A549 (cell line): ENCODE results near the gene LRRC7.

Source experiments
- CEBPB ChIP-seq, 2 experiments: fragments of >200 bp in 1 of 2; sonication (Bioruptor Twin) in 1 of 2; formaldehyde crosslinking in 1 of 2; IDR thresholded peaks; 2 replicates each; pipeline ENCODE4 v1.6.1; 2012 to 2016
- CTCF ChIP-seq: fragments of >200 bp; sonication (Bioruptor Twin); formaldehyde crosslinking; IDR thresholded peaks from 3 replicates; pipeline ENCODE4 v1.5.1; 2016
- EHF ChIP-seq: fragments of 250-450 bp; sonication (Bioruptor Pico); IDR thresholded peaks from 2 replicates; pipeline ENCODE4 v1.5.0; 2020; ENCODE audit warnings: mild to moderate bottlenecking
- EP300 ChIP-seq, 2 experiments: fragments of >200 bp; sonication (Bioruptor Twin); formaldehyde crosslinking; IDR thresholded peaks; 2 replicates in 1 of 2; 3 replicates in 1 of 2; pipeline ENCODE4 v1.6.1; 2016 to 2017
- FOSL2 ChIP-seq, 2 experiments: fragments of 450-650 bp in 1 of 2; fragments of >200 bp in 1 of 2; sonication (Bioruptor Twin) in 1 of 2; formaldehyde crosslinking; IDR thresholded peaks; 2 replicates each; pipeline versions ENCODE4 v1.5.0 to v1.6.1; 2016 to 2020; ENCODE audit warnings: mild to moderate bottlenecking in 1 of 2, moderate library complexity in 1 of 2
- HDAC2 ChIP-seq: fragments of 200-600 bp; sonication (generic); IDR thresholded peaks from 2 replicates; pipeline ENCODE4 v1.6.1; 2016
- HOXA7 ChIP-seq: fragments of 250-450 bp; sonication (Bioruptor Pico); IDR thresholded peaks from 2 replicates; pipeline ENCODE4 v1.5.0; 2020; ENCODE audit warnings: mild to moderate bottlenecking, moderate library complexity
- JUN ChIP-seq, 2 experiments: fragments of >200 bp; sonication (Bioruptor Twin); formaldehyde crosslinking; IDR thresholded peaks; 2 replicates in 1 of 2; 3 replicates in 1 of 2; pipeline ENCODE4 v1.6.1; 2016 to 2017
- MAX ChIP-seq: IDR thresholded peaks from 2 replicates; pipeline ENCODE4 v1.6.1; 2012
- MAZ ChIP-seq: fragments of 150-350 bp; IDR thresholded peaks from 2 replicates; pipeline ENCODE4 v1.6.1; 2014; ENCODE audit warnings: antibody characterized with exemption, low read depth, low read length, borderline replicate concordance
- POLR2A ChIP-seq: IDR thresholded peaks from 2 replicates; pipeline ENCODE4 v1.6.1; 2012; ENCODE audit warnings: mild to moderate bottlenecking, low read length
- POLR2AphosphoS2 ChIP-seq: conservative IDR thresholded peaks from 2 replicates; pipeline ENCODE4 v1.6.1; 2012; ENCODE audit warnings: low read length, improper control_type of control experiment, inconsistent platforms
- REST ChIP-seq: fragments of 200-600 bp; sonication (generic); IDR thresholded peaks from 2 replicates; pipeline ENCODE4 v1.6.1; 2016; ENCODE audit warnings: antibody characterized with exemption, mild to moderate bottlenecking, moderate library complexity
- RFX5 ChIP-seq: fragments of 450-650 bp; IDR thresholded peaks from 2 replicates; pipeline ENCODE4 v1.7.1; 2014; ENCODE audit warnings: antibody characterized with exemption, mild to moderate bottlenecking, moderate library complexity

- TF ChIP-seq MAZ (no peak), REST (no peak), CTCF (no peak), HDAC2 (no peak), CEBPB (IDR thresholded peaks at IDR 0.05) (no peak), POLR2A (no peak), EP300 (IDR thresholded peaks at IDR 0.05) (no peak), EHF (CRISPR knock-in tag) (no peak), JUN (IDR thresholded peaks at IDR 0.05) (no peak), RFX5 (no peak), FOSL2 (IDR thresholded peaks at IDR 0.05) (no peak), FOSL2 (CRISPR knock-in tag; IDR thresholded peaks at IDR 0.05) (no peak), POLR2AphosphoS2 (no peak), HOXA7 (CRISPR knock-in tag) (no peak), MAX (no peak)
Observed at GRCh38 chr1:69520326-69520725, 47.4 kb upstream of the LRRC7 start.
